ENCODE results near the gene PTPRK.
"Not testable (repeated sequence)": the region's sequence is repeated elsewhere in the genome, so short reads cannot be mapped to it uniquely, and the experiment has no call there.

The PTPRK gene

GRCh38 chr6:128487746-128488145 is 32.7 kb downstream of the PTPRK start:
- DNase-seq, result no peak

GRCh38 chr6:128487055-128487454 is 33.3 kb downstream of the PTPRK start:
- peak; percentile 10 for DNase-seq

GRCh38 chr6:128486580-128486979 is 33.8 kb downstream of the PTPRK start:
- not testable (repeated sequence) for DNase-seq

DNA sequence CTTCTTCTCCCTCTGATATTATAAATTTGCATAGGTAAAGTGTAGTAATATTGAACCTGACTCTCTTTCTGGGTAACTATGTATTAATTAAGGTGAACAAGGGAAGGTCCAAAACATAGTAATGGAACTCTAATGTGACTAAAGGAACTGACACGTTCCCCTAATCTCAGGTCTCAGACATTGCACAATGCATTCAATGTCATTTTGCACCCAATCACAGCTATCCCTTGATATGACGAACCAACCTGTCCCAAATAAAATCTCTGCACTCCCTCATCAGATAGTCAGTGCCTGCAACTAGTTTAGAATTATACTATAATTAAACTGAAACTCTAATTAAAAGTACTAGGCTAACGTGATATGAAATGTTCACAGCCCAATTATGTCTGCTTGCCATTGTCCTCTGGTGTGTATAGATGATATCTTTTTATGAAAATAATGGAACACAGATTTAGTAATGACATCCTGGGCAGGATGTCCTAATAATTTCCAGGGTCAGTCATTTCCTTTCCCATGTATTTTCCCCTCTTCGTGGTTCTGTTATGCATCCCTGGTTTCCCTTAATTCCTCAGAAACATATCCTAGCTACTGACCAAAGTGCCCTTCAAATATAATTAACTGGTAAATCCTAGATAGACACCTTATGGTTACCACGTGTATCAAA is 36.8 kb downstream of the PTPRK start:
- no peak for DNase-seq

GRCh38 chr6:128482642-128483041 is 37.8 kb downstream of the PTPRK start:
- peak; percentile 37 for DNase-seq

DNA sequence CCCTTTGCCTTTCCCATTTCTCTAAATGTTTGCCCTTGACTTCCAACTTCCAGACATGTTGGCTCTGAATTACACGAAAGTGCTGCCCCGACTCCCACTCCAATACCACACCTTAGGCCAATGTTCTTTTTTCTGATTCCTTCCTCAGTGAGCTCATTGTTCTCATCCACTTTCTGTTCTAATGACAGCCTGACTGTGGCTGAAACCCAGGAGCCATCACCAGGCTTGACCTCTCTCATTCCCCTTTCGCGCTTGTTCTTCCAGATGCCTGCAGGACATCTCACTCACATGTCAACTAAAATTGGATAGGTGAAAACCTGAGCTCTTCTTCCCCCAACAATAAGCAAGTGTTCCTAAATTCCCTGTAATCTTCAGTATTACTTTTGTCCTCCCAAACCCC is 40.4 kb downstream of the PTPRK start:
- DNase-seq, result no peak

DNA sequence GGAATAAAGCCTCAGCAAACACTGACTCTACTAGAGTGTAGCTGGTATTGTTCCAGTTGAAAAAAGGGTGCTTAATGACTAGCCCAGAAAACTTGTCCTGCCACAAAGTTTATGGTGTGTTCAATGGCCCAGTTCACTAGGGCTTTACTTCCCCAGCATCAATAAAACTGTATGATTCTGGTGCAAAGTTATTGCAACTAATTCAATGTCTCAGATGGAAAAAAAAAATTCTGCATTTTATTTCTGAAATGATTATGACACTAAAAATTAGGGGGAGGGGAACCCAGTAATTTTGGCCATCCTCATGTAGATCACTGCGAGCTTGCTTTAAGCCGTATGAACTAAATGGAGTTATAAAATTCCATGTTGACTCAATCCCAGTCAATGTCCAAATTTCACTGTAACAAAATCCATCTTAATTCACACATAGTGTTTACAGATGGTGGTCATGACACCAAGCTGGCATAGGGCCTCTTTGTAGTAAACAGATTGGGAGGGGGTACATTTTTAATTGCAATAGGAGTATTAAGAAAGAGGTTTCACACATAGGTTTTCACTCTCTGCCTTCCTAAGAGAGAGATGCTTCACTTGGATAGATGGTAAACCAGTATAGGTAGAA is 41.2 kb downstream of the PTPRK start:
- no peak for DNase-seq

GRCh38 chr6:128478230-128479047 is 42.0 kb downstream of the PTPRK start:
- DNase-seq, result no peak

DNA sequence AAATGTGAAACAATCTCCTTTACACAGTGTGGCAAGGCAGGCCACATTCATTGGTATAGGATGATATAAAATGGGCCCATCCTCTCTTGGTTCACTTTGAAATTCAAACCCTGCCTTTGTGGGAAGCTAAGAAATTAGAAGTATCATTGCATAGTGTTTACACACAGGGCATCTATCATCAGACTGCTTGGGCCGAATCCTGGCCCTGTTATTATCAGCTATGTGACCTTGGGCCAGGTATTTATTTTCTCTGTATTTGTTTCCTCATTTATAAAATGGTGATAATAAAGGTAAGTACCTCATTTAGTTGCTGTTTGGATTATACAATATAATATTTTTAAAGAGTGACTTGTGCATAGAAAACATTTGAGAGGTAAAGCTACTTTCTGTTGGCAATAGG is 45.5 kb downstream of the PTPRK start:
- no peak for DNase-seq

- DNase-seq, result no peak
Measured at GRCh38 chr6:128474481-128474880, 45.9 kb downstream of the PTPRK start.

DNA sequence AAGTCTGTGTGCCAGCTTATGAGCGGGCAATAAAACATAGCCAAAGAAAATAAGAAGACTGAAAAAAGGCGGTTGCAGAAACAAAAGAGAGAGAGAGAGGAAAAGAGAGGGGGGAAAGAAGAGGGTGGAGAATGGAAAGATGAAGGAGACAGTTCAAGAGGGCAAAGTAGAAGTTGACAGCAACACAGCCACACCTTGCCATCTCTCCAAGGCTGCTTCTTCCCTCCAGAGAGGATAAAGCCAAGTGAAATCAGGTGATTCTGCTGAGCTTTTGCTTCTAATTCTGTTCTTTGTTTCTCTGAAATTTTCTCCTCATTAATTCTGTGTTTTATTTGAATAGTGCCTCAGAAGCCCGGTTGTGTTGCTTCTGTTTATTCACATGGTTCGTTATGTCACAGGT is 48.5 kb downstream of the PTPRK start:
- no peak for DNase-seq

GRCh38 chr6:128465368-128466343 is 54.7 kb downstream of the PTPRK start:
- no peak for DNase-seq

GRCh38 chr6:128464790-128465189 is 55.6 kb downstream of the PTPRK start:
- DNase-seq, result no peak

GRCh38 chr6:128463942-128464341 is 56.5 kb downstream of the PTPRK start:
- DNase-seq, result no peak

DNA sequence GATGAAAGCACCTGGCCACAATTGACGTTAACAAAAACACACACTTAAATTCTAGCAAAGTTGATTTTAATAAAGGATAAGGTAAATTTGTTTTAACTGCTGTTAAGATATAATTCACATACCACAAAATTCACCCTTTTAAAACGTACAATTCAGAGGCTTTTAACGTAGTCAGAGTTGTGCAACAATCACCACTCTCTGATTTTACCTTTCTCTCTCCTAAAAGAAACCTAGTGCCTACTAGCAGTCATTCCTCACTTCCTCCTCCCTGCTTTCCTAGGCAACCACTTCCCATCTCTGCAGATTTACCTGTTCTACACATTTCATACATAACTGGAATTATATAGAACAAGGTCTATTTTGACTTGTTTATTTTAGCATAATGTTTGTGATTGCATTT is 58.9 kb downstream of the PTPRK start:
- DNase-seq, result no peak

DNA sequence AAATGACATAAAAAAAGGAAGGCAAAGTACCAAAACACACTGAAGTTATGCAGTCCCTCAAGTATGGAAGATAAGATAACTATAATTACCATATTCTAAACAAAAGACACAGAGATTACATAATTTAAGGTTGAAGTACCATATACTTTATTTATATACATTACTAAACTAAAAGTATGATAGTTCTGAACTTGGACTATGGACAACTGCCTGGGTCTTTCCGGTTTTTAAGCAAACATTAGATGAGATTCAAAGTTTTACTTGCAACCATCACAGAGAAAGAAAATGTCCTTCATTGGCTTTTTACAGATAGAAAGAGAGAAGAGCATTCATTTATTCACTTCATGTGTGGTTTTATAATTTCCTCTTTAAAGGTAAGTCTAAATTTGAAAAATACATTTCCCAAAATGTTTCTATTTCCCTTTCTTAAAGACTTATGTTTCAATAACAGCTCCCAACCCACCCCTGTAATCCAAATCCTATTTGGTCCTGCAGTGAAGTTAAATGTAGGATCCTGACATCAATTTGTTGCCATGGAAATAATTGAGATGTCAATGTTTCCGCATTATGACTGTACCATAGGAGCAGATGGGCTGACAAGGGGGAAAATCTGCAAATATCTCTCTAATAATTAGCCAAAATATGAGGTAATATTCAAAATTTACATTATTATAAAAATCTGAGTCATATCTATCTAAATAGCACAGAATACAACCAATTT is 63.7 kb downstream of the PTPRK start:
- DNase-seq, result peak; percentile 5

DNA sequence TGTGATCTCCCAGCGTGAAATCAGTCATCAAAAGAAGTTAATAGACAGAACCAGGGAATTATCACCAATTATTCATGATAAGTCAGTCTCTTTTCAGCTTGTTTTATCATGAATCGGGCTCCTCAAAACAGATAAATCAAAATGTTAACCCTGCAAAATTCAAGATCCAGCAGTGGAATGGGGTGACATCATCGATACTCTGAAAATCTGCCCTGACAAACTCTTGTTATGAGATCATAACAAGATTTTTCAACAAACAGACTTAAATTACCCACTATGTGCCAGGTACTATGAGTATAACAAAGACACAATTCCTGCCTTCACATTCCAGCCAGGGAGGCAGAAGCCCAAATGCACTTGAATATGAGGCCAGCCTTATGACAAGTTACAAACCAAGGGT is 64.4 kb downstream of the PTPRK start:
- DNase-seq, result no peak

DNA sequence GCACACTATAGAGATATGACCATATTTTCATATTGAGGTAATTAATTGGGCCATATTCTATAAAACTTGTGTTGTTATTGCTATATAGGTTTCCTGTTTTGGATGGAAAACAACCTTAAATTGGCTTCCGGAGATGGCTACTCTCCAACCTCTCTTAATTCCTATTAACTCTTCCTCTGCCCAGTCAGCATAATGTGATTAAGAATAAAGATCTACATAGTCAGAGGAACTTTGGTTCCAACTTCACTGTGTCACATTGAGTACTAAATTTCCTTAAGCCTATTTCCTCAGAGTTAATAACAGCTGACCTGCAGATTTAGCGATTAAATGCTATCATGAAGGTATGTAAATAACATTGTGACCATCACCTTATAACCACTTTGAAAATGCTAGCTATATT is 67.7 kb downstream of the PTPRK start:
- peak; percentile 46 for DNase-seq

DNA sequence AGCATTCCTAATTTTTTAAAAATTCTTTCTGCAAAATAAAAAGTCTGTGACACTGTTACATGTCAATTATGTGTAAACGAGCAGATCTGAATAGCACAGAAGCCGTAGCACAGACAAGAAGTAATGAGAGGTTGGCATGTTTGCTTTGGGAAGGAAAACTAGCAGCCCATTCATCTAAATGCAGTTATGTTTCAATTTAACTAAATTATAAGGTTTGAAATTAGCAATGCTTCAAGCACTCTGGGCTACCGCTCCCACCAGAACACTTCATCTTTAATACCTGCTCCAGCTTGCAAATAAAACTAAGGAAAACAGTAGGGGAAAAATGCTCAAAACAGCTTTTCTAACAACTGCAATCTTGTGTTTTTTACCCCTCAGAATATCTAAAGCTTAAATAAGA is 73.9 kb downstream of the PTPRK start:
- no peak for DNase-seq

- DNase-seq, result no peak
Measured at GRCh38 chr6:128443553-128443952, 76.8 kb downstream of the PTPRK start.

DNA sequence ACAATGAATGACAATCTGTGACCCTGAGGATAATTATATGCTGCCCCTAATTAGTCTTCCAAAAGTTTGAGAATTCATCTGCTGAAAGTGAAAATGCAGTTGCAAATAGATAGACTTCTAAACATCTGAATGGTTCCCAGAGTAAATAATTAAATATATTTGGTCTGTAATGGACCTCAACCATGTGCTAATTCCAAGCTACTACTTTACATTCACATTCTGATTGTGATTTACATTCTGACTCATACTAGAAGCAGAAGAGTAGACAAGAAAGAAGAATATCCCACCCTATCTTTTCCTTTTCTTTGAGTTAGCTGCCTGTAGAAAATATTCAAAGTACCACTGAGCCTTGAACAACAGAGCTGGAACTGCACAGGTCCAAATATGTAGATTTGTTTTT is 80.8 kb downstream of the PTPRK start:
- no peak for DNase-seq

- DNase-seq, result no peak
Measured at GRCh38 chr6:128438393-128438792, 82.0 kb downstream of the PTPRK start.

Data from NCI-H82 (cell line).